ENCODE data around the gene CEP295NL.
"Not testable (repeated sequence)": the region's sequence is repeated elsewhere in the genome, so short reads cannot be mapped to it uniquely, and the experiment has no call there.

Gene CEP295NL, protein sequence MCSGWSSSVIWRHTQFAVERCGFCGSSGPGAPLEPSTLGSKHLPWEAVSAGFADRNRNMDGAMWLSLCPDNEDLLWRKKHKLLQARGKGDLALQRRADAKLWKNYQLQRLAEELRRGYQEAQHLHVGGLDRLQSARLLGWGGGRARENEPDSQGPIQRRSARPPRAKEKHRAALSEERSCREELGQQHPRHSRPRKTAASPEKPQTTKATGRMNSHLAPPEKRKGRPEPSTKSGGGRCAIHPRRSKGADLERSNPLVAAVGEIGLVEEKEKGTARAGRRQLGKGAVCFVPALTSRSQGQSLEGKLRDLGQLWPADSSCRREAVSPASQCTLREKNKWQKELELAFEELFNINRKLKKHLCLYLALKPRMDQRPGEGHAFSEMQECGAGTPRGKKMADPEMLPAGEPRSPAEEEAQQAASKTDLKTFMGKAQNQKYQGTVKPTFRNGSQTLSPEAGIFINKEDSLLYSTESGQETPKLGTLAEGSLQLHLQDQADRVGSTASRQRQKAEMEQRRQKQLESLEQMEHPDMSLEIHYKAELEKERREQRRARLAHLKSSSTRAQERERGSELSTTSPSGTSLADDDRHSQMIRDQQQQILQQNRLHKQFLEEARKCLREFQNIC
- 0.13 to 0.20 reads per million in 2 donors for total RNA-seq

GRCh38 chr17:78903101-78903779 is at the start of gene CEP295NL:
CEP295NL (minus strand) TSS chr17:78903201; CDS start chr17:78901828, 1,373 bp downstream.
- DNase-seq: no peak

- no peak for DNase-seq
Observed at GRCh38 chr17:78952706-78953105, 49.7 kb upstream of the CEP295NL start.

DNA sequence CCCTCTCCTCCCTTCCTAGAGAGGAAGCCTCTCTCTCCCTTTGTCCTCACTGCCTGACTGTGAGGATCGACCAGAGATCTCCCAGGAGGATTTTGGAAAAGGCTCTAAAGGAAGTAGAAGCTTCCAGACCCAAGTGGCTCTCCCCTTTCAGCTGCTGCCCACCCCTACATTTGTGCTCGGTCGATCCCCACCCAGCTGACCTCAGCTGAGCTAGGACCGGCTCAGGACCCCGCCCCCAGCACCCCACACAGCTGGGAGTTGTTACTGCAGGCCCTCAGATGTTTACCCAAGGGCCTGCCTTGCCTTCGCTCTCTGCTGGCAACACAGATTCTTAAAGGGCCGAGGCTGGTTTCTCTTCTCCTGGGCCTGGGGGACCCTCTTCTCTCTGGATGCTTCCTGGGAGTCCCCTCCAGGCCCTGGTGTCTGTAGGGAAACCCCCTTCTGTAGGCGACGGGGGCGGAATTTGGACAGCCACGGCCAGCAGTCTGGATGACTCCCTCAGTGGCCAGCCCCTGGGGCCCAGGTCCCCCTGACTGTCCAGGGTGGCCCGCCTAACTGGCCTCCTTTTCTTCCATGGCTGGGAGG is 49.1 kb upstream of the CEP295NL start:
- DNase-seq: no peak

GRCh38 chr17:78950870-78951269 is 47.9 kb upstream of the CEP295NL start:
- DNase-seq: no peak

DNA sequence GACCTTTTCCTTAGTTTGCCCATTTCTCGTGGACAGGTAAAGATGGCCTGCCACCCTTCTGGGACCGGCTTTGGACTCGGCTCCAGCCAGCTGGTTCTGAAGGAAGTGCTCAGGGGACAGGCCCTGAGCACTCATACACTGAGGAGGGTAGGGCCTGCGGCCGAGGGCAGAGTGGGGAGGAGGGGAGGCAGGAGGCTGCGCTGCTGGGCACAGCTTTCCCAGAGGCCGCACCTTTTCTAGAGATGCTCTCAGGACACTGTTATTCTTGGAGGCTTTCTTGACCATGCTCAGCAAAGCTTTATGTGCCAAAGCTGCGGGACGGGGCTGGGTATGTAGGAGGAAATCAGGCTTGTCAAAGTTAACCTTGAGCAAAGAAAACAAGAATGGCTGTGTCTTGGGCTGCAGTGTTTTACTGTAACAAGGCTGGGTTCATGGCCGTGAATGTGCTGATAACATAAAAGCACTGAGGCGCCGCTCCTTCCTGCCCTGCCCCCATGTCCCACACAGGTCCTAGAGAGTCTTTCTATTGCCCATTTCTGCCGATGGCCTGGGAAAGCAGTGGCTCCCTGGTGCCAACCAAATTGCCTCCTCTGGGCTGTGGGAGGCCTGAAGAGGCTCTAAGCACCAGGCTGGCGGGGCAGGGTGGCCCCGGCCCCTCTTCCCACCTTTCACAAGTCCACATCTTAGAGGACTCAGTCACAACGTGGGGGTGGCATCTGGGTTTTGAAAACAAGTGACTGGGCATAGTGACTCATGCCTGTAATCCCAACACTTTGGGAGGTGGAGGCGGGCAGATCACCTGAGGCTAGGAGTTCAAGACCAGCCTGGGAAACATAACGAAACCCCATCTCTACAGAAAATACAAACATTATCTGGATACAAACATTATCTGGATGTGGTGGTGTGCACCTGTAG is 44.5 kb upstream of the CEP295NL start:
- DNase-seq: no peak

- no peak for DNase-seq
Observed at GRCh38 chr17:78946631-78947030, 43.6 kb upstream of the CEP295NL start.

DNA sequence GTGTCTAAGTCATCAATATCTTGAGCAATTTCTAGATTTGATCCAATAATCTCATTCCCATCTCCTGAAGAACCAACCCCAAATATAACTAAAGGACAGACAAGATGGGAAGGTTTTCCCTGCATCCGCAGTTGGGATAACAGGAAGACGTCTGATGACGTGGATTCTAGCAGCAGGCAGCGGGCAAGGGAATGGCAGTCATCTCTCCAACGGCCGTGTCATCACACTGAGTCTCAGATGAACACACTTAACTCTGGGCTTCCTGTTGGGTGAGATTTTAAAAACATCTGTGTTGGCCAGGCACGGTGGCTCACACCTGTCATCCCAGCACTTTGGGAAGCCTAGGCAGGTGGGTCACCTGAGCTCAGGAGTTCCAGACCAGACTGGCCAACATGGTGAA is 43.1 kb upstream of the CEP295NL start:
- DNase-seq: no peak

DNA sequence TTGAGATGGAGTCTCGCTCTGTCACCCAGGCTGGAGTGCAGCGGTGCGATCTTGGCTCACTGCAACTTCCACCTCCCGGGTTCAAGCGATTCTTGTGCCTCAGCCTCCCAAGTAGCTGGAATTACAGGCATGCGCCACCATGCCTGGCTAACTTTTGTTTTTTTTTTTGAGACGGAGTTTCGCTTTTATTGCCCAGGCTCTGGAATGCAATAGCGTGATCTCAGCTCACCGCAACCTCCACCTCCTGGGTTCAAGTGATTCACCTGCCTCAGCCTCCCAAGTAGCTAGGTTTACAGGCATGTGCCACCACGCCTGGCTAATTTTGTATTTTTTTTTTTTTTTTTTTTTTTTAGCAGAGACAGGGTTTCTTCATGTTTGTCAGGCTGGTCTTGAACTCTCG is 42.5 kb upstream of the CEP295NL start:
- not testable (repeated sequence) for DNase-seq

DNA sequence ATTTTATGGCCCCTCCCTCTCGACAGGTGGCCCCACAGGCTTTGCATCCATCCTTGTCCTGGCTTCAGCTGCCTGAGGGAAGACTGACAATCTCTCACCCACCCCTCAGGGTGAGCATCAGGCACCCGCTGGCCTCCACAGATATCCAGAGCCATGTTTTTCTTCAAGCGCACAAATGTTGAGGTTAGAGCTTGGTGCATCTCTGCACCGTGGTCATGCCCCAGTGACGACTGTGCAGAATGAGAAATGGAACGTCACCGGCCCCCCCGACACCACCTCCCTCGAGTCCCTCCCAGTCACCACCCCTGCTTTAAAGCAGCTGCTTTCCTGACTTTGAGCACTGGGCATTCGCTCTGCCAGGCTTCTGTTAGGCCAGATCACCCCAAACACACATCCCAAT is 42.0 kb upstream of the CEP295NL start:
- DNase-seq: no peak

DNA sequence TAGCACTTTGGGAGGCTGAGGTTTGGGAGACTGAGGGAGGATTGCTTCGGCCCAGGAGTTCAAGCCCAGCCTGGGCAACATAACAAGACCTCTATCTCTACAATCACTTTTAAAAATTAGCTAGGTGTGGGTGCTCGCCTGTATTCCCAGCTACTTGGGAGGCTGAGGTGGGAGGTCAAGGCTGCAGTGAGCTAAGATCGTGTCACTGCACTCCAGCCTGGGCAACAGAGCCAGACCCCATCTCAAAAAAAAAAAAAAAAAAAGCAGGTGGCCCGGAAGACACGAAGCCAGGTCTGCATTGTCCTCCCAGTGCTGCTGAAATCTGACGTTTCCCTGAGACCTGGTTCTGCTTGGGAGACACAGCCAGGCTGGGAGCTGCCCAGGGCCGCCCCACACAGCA is 41.0 kb upstream of the CEP295NL start:
- no peak for DNase-seq

DNA sequence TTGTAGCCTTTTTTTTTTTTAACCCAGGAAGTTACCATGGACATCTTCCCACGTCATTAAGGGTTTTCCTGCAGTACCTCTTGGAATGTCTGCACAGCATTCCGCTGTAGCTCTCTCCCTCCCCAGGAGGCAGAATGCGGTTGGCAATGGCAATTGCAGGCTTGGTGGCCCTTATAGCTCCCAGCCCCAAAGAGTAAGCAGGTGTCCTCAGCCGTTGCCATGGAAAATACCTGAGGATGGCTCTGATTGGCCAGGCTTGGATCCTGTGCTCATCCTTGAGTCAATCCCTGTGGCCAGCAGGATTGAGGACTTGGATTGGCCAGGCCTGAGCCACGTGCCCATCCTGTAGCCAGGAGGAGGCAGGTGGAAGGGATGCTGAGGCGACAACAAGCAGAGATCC is 37.7 kb upstream of the CEP295NL start:
- no peak for DNase-seq

- DNase-seq: no peak
Observed at GRCh38 chr17:78940258-78940657, 37.3 kb upstream of the CEP295NL start.

DNA sequence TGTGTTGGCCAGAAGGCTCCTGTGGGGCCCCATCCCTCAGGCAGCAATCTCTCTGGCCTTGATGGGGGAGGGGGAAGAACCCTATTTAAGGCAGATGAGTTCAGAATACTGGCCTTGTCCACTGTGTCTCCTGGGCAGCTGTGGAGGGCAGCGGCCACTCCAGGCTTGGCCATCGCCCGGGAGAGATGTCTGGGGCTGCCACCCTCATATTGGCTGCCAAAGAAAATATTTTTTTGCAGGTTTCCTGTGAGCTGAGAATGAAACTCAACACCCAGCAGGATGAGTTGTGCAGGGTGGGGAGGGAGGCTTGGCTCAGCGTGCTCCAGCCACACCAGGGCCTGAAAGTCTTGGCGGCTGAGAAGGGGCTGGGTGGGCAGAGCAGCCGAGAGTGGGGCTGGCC is 36.6 kb upstream of the CEP295NL start:
- DNase-seq: no peak

DNA sequence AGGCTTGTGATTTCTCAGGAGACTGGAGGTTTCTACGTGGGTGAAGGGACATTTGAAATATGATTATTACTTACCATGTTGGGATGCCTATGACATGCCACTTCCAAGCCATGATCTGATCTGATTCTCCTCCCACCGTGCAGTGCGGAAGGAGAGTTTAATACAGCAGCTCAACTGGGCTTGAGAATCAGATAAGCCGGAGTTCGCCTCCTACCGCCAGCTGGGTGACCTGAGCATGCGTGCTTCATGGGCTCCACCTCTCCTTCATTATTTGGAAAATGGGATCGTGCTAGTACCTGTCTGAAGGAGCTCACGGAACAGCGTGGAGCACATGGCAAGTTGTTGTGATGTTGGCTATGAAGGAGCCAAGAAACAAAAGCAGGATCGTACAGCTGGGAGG is 34.6 kb upstream of the CEP295NL start:
- no peak for DNase-seq

DNA sequence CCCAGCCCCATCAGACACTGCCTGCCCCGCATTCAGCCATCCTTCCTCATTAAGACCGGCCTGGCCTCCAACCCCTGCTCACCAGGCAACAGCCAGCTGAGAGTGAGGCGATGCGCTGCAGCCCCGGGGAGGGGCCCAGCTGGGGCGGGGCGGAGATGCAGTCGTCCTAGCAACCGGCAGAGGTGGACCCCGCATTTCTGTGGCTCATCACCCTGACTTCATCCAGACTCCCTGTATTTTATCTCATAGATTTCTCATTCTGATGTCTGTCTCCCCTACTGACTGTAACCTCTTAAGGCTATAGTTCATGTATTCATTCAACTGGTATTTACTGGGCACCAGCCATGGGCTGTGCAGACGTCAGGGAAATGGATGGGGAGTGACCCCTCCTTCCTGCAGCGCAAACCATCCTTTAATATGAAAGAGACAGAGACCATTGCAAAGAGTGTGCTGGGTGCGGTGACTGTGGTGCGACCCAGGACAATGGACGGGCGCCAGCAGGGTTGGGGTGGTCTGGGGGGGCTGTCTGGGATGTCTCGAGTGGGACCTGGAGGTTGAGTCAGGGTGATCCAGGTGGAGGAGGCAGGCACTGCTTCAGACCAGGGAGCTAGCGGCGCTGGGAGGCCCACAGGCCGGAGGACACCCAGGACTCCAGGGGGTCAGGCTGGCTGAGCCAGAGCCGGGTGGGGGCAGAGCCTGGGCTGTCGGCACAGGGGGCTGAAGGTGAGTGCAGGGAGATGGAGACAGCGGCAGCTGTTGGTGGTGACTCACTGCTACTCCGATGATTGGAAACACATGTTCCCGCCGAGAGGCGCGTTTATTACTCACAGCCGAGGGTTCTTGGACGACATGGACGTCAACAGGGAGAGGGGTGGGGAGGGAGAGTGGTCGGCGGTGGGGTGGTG is 32.7 kb upstream of the CEP295NL start:
- no peak for DNase-seq

DNA sequence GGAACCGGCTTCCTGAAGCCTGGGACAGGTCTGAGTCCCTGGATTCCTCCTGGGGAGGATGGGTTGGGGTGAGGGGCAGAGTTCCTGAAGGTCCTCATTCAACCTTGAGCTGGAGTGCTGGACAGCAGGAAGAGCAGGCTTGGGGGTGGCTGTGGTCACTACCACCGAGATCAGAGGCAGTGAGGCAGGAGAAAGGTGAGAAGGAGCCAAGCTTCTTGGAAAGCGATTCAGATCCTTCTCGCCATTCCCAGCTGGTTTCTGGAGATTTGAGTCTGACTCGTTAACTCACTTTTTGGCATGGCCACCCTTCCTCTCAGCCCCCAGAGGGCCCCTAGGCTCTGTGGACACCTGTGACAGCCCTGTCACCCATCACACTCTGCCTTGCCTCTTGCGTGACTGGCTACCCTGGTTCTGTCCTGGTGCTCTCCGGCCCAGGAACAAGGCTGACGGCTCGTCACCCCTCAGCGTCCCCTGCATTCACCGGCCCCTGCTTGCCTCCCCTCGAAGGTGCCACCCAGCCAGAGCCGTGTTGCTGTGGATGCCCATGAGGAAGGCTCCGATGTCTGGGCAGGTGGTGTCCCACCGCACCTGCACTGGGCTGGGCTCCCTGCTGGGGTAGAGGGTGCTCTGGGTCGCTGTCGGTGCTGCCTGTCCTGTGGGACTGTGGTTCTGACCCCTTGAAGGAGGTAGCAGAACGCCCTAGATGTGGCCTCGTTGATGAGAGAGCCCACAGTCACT is 31.8 kb upstream of the CEP295NL start:
- DNase-seq: no peak

DNA sequence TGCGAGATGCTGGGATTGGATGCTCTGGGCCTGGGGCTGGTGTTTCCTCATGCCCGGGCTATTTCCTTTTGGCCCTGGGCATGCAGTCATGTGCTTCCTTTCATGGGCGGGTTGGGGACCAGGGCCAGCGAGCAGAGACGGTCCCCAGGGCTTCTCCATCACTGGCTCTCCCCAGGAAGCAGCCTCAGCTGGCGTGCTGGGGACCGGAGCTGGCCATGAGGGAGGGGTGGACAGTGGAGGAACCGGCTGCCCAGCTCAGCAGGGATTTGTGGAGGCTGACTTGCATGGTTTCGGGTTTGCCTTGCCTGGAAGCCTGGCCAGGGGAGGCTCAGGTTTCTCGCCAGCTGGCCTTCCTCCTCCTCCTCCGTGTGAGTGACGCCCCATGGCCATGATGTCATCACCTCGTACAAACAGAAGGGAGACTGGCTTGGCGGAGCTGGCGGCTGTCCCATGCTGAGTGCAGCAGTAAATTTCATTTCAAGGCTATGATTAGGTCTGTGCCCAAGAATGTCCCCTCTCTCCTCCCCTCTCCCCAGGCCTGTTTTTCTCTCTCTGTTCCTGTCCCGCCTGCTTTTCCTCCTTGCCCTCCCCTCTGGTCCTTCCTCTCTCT is 31.1 kb upstream of the CEP295NL start:
- no peak for DNase-seq

GRCh38 chr17:78933025-78933958 is 30.3 kb upstream of the CEP295NL start:
- DNase-seq: no peak
